Renal pelvis (tissue), 4 donors: ENCODE measurements around the gene KMT2E. TPM values are rescaled to one million over a fixed set of nuclear protein-coding genes. Genes with fewer than 3 reads are reported as not detected.
A peak's percentile ranks its signal among the peaks of the same experiment; 100 is the strongest.
"Not testable (repeated sequence)": the region's sequence is repeated elsewhere in the genome, so short reads cannot be mapped to it uniquely, and the experiment has no call there.

Experiments
- DNase-seq: peaks from one replicate; pipeline ENCODE4 v3.0.0-alpha.2; 2013
- polyA plus RNA-seq, 3 donors: library from polyadenylated mRNA; unstranded; fragments of 120-200 nt; gene quantifications; one replicate each; pipeline ENCODE4 v1.2.1, GENCODE V29; 2013; ENCODE audit not compliant: insufficient read length in 3 of 3

The KMT2E gene
- polyA plus RNA-seq, 3 donors: 64.0 to 83.8 (median 69.9) TPM

DNA sequence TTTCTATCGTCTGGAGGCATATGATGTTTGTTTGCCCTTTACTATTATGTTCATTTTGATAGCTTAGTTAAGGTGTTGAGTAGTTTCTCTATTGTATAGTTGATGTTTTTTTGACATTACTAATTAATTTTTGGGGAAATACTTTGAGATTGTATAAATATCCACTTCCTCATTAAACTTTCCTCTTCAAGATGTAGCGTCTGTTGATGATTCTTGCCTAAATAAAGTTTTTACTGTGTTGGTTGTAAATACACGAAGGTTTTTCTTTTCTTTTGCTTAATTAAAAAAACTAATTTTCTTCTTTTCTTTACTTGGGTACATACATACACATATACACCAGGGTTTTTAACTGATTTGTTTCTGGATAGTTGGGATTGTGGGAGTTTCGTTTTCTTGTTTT is 8.5 kb downstream of the KMT2E start:
- no peak for DNase-seq

DNA sequence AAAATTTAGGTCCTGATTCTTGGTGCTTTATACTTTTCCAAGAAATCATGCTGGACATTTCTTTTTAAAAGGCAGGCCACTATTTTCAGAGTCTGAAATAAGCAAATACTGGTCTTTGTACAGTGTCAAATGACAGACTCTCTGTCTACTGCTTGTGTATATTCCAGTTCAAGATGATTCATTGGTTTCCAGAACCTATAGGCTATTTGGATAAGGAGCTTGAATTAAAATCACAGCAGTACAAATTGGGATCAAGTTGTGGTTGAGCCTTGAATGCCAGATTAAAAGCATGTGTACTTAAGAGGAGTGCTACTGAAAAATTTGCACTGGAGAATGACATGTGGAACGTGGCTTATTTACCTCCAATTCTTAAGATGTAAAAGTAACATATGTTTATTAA is 10.7 kb downstream of the KMT2E start:
- no peak for DNase-seq

DNA sequence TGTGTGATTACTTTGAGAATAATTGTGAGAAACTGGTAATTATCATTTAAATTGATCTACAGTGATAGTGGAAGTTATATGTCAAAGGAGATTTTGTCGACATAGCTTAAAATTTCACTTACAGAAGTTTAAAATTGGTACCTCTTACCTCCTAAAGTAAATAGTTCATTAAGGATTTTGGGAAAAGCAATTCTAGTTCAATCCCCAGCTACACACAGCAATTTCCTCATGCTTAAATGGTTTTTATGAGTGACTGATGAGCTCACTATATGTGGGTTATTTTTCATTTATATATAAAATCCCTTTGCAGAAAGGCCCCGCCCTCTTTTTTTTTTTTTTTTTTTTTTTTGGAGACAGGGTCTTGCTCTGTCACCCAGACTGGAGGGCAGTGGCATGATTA is 12.7 kb downstream of the KMT2E start:
- DNase-seq: no peak

DNA sequence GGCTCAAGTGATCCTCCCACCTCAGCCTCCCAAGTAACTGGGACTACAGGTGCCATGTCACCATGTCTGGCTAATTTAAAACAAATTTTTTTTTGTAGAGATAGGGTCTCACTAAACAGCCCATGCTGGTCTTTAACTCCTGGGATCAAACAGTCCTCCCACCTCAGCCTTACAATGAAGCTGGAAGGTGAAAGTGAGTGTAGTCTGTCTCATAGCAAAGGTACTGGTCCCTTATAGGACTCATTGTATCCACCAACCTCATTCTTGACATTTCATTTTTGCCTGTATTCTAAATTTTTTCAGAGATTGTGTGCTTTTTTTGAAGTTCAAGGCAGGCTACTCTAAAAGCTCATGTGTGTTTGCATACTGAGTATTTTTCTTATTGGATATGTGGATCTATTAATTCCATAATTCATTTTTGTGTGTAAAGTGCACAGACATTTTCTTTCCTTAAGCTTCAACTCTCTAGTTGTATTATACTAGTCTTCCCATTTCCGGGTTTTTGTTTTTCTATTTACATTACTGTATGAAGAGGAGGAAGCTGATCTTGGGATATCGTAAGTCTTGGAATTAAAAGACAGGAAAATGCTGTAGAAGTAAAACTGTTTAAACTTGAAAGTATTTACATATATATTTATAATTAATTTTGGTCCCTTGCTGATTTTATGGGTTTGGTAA is 13.3 kb downstream of the KMT2E start:
- no peak for DNase-seq

DNA sequence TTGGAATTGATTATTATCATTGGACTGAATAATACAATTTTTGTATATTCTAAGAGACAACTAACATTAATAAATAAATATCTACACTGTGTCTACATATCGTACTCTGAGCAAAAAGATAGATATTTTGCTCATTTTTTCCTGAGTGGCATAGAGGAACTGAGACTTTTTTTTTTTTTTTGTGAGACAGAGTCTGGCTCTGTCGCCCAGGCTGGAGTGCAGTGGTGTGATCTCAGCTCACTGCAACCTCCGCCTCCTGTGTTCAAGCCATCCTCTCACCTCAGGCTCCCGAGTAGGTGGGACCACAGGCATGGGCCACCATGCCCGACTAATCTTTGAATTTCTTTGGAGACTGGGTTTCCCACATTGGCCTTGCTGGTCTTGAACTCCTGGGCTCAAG is 14.0 kb downstream of the KMT2E start:
- no peak for DNase-seq

DNA sequence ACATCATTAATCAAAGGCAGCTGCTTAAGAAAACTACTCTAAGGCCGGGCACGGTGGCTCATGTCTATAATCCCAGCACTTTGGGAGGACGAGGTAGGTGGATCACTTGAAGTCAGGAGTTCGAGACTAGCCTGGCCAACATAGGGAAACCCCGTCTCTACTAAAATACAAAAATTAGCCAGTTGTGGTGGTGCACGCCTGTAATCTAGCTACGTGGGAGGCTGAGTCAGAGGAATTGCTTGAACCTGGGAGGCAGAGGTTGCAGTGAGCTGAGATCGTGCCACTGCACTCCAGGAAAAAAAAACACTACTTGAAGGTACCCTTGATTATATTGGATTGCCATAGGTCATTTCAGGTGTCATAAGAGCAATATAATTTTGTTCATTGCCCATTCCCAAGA is 14.9 kb downstream of the KMT2E start:
- DNase-seq: not testable (repeated sequence)

DNA sequence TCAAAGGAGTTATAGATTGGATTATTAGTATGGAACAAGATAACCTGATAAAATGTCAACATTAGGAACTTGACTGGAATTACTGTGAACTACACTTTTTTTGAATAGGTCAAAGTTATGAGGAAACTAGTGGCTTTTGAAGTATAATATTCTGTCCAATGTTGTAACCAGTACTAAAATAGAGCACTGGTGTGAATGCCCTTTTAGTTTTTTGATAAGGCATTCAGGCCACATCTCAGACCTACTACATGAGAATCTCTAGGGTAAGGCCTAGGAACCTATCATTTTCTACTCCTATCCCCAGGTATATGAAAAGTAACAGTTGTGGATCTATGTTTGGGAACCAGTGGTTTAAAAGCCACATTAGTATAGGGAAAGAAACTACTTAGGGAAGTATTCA is 16.4 kb downstream of the KMT2E start:
- DNase-seq: no peak

DNA sequence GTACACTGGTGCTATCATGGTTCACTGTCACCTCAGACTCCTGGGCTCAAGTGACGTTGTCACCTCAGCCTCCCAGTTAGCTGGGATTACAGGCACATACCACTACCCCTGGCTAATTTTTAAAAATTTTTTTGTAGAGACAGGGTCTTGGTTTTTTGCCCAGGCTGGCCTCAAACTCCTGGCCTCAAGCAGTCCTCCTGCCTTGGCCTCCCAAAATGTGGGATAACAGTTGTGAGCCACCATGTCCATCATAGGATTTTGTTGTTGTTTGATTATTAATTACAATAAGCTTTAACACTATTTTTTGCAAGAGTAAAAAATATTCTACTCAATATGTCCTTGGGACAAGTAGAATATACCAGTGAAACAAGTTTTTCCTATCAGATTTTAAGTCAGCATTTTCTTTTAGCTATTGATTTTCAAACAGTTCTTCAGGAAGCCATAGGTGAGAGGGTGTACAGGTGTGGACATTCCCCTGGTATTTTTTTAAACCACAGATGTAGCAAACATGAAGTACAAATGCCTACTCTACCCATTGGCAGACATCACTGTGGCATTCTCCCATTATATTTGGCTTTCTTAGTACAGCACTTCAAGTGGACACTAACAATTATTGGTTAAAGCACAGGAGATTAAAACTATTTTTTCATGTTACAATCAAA is 18.7 kb downstream of the KMT2E start:
- no peak for DNase-seq

DNA sequence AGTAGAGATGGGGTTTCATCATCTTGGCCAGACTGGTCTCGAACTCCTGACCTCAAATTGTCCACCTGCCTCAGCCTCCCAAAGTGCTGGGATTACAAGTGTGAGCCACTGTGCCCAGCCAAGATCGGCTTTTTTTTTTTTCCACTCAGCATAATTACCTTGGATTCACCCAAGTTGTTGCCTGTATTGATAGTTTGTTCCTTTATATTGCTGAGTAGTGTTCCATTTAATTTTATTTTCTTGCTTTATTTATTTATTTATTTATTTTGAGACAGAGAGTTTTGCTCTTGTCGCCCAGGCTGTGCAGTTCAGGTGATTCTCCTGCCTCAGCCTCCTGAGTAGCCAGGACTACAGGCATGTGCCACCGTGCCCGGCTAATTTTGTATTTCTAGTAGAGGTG is 21.3 kb downstream of the KMT2E start:
- no peak for DNase-seq

DNA sequence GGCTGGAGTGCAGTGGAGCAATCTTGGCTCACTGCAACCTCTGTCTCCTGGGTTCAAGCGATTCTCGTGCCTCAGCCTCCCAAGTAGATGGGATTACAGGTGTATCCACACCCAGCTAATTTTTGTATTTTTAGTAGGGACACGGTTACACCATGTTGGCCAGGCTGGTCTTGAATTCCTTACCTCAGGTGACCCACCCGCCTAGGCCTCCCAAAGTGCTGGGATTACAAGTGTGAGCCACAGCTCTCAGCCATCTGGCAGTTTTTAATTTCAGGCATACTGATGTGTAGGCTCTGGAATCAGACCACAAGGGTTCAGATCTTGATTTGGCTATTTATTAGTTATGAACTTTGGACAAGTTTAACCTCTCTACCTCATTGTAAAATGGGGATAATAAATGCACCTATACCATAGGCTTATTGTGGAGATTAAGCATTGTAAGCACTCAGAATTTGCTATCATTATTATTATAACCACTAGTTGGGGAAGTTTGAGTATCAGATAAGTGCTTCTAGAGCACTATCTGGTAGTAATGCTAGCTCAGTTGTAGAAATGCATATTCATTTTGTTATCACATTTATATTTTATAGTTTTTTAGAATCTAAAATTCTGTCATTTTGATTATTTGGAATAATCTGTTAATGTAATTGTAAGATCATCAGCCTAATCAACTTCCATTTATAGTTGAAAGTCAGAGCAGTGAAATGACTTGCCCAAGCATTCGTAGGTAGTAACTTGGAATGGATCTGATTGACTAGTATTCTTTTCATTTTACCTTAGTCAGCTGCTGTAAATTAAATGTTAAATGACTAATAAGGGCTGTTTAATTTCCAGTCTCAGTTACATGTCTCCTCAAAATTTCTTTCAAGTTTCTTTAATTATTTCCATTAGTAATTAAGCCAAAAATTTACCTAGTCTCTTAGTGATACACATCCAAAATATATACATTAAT is 22.5 kb downstream of the KMT2E start:
- DNase-seq: no peak

DNA sequence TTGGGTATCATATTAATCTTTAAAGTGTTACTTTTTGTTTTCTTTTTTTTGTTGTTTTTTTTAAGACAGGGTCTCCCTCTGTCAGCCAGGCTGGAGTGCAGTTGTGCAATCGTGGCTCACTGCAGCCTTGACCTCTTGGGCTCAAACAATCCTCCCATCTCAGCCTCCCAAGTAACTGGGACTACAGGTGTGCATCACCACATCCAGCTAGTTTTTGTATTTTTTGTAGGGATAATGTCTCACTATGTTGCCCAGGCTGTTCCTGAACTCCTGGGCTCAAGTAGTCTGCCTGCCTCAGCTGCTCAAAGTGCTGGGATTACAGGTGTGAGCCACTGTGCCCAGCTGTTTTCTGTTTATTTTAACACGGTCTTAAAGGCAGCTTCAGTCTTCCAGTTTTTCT is 23.3 kb downstream of the KMT2E start:
- no peak for DNase-seq

DNA sequence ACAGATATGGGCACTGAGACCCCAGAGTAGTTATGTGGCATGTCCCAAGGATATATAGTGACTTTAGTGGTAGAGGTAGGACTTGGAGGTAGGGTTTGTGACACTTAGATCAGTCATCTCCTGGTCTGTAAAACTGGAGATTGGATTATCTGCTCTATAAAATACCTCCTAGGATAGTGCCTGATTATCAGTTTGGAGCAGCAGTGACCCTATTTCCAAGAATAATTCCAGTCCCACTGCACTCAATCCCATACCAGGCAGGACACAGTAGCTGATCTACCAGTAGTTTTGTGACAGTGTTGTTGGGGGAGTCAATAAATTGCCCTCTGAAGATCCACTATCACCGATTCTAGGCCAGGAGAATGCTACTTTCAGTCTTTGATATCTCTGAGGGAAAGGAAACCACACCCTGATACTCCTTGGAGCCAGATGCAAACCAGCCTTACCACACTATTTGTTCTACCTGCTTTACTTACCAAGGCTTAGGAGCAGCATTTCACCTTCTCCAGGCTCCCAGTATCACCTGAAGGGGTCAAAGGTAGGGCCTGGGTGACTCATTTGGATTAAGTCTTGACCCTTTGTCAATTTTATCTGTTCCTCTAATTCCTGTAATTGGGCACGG is 30.6 kb downstream of the KMT2E start:
- no peak for DNase-seq

DNA sequence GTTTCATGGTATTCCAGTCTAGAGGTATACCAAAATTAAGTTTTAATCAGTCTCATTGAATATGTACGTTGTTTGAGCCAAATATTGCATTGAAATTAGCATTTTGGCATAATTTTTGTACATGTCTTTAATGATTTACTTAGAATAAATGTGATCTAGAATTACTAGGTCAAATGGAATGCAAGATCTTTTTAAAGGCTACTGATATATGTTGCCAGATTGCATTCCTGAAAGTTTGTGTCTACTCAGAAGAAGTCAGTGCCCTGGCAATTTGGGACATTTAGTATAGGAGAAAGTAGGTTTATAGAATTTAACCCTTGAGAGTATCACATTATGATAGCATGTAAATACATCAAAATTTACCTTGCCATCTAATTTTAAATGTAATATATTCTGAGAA is 32.4 kb downstream of the KMT2E start:
- peak; percentile 11 for DNase-seq

DNA sequence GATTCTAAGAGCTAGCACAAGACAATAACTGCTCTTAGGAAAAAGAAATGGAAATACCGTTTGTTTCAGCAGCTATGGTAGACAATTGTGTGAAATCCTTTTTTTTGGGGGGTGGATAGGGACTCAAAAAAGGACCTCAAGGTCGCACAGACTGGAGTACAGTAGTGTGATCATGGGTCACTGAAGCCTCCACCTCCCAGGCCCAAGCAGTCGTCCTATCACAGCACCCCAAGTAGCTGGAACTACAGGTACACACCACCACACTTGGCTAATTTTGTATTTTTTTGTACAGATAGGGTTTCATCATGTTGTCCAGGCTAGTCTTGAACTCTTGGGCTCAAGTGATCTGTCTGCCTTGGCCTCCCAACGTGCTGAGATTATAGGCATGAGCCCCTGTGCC is 33.9 kb downstream of the KMT2E start:
- no peak for DNase-seq

DNA sequence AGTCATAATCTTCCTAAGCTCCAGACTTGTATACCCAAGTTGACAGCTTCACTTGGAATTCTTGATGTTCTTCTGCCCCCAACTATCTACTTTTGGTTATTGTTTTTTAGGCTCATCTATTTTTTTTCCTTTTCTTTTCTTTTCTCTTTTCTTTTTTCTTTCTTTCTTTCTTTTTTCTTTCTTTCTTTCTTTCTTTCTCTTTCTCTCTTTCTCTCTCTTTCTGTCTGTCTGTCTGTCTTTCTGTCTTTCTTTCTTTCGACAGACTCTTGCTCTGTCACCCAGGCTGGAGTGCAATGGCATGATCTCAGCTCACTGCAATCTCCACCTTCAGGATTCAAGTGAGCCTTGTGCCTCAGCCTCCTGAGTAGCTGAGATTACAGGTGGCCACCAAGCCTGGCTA is 36.5 kb downstream of the KMT2E start:
- DNase-seq: no peak

DNA sequence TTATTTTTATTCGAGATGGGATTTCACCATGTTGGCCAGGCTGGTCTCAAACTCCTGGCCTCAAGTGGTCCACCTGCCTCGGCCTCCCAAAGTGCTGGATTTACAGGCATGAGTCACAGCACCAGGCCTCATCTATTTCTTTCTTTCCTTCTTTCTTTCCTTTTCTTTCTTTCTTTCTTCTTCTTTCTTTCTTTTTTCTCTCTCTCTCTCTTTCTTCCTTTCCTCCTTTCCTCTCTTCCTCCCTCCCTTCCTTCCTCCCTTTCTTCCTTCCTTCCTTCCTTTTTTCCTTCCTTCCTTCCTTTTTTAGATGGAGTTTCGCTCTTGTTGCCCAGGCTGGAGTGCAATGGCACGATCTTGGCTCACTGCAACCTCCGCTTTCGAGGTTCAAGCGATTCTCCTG is 36.9 kb downstream of the KMT2E start:
- DNase-seq: not testable (repeated sequence)

DNA sequence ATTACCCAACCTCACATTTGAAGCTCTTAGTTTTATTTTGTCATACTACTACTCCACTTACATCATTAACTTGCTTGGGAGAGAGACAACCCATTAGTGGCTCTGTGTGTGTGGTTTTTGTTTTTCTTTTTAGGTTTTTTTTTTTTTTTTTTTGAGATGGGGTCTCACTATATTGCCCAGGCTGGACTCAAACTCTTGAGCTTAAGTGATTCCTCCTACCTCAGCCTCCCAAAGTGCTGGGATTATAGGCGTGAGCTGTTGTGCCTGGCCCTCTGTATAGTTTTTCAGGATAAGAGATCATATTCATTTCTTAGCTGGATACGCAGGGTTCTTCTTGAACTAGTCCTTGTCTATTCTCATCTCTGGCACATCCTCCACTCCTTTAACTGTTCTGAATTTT is 41.1 kb downstream of the KMT2E start:
- no peak for DNase-seq

DNA sequence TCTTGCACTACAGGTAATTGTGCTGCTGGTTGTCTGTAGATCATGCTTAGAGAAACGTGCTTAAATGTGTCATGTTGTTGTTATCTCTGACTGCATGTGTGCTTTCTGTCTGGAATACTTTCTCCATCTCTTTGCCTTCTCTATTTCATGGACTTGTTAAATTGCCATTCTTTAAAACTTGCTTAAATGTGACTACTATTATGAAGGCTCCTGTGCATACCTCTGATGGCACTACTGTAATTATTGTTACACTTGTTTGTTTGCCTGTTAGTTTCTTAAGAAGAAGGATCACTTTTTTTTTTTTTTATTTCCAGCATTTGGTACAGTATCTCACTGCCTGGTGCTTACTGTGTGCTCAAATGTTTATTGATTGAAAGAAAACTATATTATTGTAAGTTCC is 41.6 kb downstream of the KMT2E start:
- DNase-seq: no peak

DNA sequence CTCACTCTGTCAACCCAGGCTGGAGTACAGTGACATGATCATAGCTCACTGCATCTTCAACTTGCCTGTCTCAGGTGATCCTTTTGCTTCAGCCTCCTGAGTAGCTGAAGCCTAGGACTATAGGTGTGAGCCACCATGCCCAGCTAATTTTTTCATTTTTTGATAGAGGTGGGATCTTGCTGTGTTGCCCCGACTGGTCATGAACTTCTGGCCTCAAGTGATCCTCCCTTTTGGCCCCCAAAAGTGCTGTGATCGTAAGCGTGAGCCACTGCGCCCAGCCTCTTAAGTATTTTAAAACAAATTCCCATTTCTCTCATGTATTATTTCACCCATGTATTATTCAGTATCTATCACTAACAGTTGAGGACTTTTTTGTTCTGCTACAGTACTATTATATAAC is 43.5 kb downstream of the KMT2E start:
- no peak for DNase-seq

DNA sequence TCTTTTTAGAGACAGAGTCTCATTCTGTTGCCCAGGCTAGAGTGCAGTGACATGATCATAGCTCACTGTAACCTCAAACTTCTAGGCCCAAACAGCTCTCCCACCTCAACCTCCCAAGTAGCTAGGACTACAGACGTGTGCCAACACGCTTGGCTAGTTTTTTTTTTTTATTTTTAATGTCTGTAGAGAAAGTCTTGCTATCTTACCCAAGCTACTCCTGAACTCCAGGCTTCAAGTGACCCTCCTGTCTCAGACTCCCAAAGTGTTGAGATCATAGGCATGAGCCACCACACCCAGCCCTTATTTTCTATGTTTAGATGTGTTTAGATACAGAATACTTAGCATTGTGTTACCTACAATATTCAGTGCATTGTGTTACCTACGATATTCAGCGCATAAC is 46.4 kb downstream of the KMT2E start:
- no peak for DNase-seq

DNA sequence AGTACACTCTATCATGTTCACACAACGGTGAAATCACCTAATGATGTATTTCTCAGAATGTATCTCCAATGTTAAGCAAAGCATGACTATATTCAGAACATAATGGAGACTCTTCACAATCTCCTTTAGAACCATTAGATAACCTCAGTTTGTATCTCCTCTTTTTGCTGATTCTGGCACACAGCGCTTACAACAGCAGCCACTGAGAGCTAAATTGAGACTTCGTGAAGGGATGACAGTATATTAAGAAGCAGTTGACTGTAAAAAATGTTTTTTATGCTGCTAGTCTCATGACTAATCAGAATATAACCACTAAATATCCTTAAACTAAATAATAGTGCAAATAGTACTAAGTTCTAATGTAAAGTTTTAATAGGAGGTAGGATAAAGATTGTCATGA is 46.9 kb downstream of the KMT2E start:
- DNase-seq: no peak

DNA sequence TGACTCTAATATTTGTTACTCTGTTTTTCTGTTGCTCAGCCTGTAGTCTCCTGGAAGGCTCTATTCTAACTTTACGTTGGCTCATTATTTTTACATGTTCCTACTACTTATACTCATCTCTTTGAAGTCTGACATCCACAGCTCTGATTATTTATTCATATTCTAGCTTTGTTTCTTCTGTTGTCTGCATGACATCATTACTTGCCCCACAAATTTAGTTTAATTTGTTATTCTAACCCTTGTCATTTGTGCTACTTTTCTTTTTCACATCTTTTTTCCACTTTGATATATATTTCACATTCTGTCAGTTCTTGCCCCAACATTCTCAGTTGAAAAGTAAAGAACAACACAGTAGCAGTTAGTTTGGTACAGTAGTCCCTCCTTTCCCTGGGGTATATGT is 51.1 kb downstream of the KMT2E start:
- DNase-seq: no peak

DNA sequence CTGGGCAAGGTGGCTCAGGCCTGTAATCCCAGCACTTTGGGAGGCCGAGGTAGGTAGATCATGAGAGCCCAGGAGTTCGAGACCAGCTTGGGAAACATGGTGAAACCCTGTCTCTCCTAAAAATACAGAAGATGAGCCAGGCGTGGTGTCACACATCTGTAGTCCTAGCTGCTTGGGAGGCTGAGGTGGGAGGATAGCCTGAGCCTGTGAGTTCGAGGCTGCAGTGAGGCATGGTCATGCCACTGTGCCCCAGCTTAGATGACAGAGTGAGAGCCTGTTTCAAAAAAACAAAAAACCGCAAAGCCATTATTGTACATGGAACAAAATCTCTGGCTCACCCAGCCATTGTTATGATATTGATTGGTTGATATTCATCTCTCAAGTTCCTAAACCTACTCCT is 53.7 kb downstream of the KMT2E start:
- DNase-seq: no peak
